ENCODE data around the gene IFNG-AS1. TPM values are rescaled to one million over a fixed set of nuclear protein-coding genes. Genes with fewer than 3 reads are reported as not detected.

The IFNG-AS1 gene
- total RNA-seq (under 1 TPM; 0.29 to 0.42 TPM), total RNA-seq (0 reads per million in 2 donors)

DNA sequence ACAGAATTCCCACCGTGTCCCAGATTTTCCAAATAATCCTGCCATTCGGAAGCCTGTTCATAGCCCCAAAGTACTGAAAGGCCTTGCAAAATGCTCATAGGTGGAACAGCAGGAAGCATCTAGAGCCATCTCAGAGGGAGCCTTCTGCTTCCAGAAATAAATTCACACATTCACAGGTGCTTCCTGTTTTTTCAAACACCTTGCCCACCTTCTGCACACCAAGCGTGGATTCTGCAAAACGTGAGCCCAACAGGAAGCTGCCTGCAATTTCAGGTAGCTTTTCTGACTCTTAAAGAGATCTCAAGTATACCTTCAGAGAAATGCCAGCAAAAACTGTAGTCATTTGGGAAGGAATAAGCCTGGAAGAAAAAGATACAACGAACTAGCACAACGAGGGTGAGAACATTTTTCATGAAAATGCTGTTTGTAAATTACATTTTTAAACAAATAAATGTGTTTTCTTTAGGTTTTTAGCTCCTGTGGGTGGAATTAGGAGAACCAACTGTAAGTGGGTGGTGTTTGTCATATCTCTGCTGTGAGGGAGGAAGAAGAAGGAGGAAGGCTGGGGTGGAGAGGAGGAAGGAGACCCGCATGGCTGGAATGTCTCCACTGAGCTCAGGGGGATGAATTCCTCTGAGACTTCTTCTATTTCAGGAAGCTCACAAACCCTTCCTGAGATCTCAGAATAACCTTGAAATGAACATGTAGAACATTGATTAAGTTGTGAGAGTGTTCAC, at the start of gene IFNG-AS1:
Gene IFNG-AS1, plus strand, starts transcription at position 264 of the 737 bp plus-strand sequence.
- peak within 1 kb of the TSS; percentile 47 for H3K4me3 Mint-ChIP-seq
- H3K27ac Mint-ChIP-seq, result peak within 1 kb of the TSS; percentile 51
- ATAC-seq (peak; percentile 48), DNase-seq (no peak)
- peaks cover 13% of the 10 kb centered on the region for H3K27me3 Mint-ChIP-seq
- no peaks in the 10 kb centered on the region for H3K36me3 Mint-ChIP-seq (ENCODE audit: low read depth)
- peaks cover 13% of the 10 kb centered on the region for H3K4me1 Mint-ChIP-seq
- H3K9me3 ChIP-seq (ENCODE audit: control insufficient read depth, low read length, poor library complexity, severe bottlenecking), result no peaks in the 10 kb centered on the region

DNA sequence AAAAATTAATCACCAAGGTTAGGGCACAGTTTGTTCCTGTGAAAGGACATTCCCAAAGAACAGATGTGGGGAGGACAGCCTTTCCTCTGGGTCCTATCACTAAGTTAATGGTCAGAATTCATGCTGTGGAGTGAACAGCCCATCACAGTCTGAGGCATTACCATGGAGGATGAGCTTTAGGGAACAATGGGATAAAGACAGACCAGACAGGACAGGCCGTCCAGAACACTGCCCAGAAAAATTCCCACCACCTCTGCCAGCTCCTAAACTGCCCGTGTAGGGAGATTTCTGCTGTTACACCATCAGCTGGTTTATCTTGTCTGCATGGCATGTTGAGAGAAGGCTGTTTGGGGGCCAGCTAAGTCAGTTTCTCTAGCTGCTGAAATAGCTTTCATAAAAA, 49.6 kb upstream of the IFNG-AS1 start:
- H3K9me3 ChIP-seq (ENCODE audit: control insufficient read depth, low read length, poor library complexity, severe bottlenecking), result no peaks in the 10 kb centered on the region
- no peaks in the 10 kb centered on the region for H3K36me3 Mint-ChIP-seq (ENCODE audit: low read depth)
- peaks cover 6% of the 10 kb centered on the region for H3K4me1 Mint-ChIP-seq
- DNase-seq (no peak), ATAC-seq (no peak)
- no peak overlapping the region for H3K27ac Mint-ChIP-seq
- no peak overlapping the region for H3K4me3 Mint-ChIP-seq
- H3K27me3 Mint-ChIP-seq, result peaks cover 31% of the 10 kb centered on the region

DNA sequence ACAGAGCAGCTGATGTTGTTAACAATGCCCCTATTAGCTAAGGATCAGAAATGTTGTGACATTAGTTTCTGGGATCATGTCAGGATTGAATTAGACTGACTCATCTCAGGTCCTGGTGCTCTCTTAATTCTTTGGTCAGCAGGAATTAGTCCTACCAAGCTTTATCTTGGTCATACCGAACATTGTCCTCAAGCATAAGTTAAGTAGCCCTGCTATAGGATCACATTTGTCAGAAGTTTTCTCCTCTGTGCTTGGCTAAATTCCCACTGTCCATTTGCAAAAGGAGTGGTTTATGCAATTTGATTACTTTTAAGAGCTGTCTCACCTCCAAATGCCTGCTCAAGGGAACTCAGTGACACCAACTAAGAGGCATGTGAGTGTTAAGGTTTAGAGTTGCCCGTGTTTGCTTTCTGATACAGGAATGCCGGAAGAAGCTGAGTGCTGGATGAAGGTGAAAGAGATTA, 48.4 kb upstream of the IFNG-AS1 start:
- no peak overlapping the region for H3K4me3 Mint-ChIP-seq
- no peaks in the 10 kb centered on the region for H3K9me3 ChIP-seq (ENCODE audit: control insufficient read depth, low read length, poor library complexity, severe bottlenecking)
- peaks cover 6% of the 10 kb centered on the region for H3K4me1 Mint-ChIP-seq
- no peak overlapping the region for H3K27ac Mint-ChIP-seq
- H3K27me3 Mint-ChIP-seq, result peaks cover 36% of the 10 kb centered on the region
- no peak for ATAC-seq
- no peak for DNase-seq
- H3K36me3 Mint-ChIP-seq (ENCODE audit: low read depth), result no peaks in the 10 kb centered on the region

DNA sequence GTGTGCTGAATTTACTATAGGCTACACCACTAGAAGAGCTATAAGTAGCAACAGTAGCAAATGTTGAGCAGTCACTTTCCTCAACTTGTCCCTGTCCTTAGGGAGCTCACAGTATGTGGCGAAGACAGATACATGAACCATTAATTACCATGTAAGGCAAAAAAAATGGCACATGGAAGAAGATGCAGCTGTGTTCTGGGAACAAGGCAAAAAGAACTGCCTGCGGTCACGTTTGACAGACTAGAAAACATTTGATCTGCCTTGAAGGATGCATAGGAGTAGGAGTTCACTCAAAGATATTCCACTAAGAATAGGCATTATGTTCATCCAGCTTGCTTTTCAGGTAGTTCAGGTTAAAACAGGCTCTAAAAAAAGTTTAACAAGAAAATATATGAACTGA, 46.5 kb upstream of the IFNG-AS1 start:
- Mint-ChIP-seq H3K4me3 (no peak overlapping the region), H3K27me3 (peaks cover 41% of the 10 kb centered on the region), H3K27ac (no peak overlapping the region), H3K4me1 (peaks cover 6% of the 10 kb centered on the region), H3K36me3 (ENCODE audit: low read depth) (no peaks in the 10 kb centered on the region)
- DNase-seq (no peak), ATAC-seq (no peak)
- no peaks in the 10 kb centered on the region for H3K9me3 ChIP-seq (ENCODE audit: control insufficient read depth, low read length, poor library complexity, severe bottlenecking)

DNA sequence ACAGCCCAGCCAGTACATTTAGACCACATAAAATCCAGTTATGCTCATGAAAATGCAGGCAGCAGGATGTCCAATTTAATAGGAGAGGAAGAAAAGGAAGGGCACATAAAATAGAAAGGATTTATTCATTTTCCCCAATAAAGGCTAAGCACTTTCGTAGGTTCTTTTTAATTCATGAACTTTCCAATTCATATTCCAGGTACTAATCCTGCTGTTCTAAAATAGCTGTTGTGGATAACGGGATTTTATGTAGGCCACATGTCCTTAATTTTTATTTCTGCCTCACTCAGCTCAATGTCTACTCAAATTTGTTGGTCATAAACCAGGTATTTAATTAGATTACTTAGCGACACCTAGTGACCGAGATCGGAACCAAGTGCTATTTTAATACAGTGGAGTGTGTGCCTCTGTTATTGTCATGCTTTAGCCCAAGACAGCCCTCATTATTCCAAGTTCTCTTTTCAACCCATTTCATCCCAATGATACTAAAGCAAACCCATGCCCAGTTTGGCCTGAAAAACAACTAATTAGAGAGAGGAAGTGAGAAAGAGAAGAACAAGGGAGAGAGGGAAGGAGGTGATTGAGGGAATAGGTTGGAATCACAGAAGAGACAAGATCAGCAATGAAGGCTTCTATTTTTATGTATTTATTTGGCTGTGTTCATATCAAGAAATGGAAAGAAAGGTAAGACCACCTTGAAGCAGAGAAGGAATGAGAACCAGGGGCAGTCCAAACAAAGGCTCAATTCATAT, 45.9 kb upstream of the IFNG-AS1 start:
- no peaks in the 10 kb centered on the region for H3K9me3 ChIP-seq (ENCODE audit: control insufficient read depth, low read length, poor library complexity, severe bottlenecking)
- Mint-ChIP-seq H3K4me1 (peaks cover 5% of the 10 kb centered on the region), H3K36me3 (ENCODE audit: low read depth) (no peaks in the 10 kb centered on the region), H3K27me3 (peaks cover 38% of the 10 kb centered on the region), H3K4me3 (no peak overlapping the region), H3K27ac (no peak overlapping the region)
- ATAC-seq (peak; percentile 74), DNase-seq (peak in 2 of 3 donors; percentile 13 to 52)

DNA sequence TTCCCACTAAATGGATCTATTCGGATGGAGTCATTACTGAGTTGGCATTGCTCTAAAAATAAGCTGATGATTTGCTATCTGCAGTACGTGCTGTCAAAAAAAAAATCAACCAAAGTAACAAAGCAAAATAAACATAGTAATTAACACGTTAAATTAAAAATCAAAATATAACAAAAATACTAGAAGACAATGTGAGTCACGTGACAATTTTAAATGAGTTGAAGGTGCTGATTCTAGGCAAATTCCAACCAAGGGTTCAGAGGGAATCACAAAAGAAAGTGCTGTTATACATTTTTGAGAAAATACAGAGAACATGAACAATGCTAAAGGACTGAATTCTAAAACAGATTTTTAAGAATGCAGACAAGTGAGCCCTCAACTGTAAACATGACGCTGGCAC, 45.2 kb upstream of the IFNG-AS1 start:
- H3K4me1 Mint-ChIP-seq, result peaks cover 4% of the 10 kb centered on the region
- no peaks in the 10 kb centered on the region for H3K36me3 Mint-ChIP-seq (ENCODE audit: low read depth)
- no peak overlapping the region for H3K27ac Mint-ChIP-seq
- H3K4me3 Mint-ChIP-seq, result no peak overlapping the region
- H3K27me3 Mint-ChIP-seq, result peaks cover 30% of the 10 kb centered on the region
- H3K9me3 ChIP-seq (ENCODE audit: control insufficient read depth, low read length, poor library complexity, severe bottlenecking), result no peaks in the 10 kb centered on the region
- ATAC-seq (no peak), DNase-seq (no peak)

DNA sequence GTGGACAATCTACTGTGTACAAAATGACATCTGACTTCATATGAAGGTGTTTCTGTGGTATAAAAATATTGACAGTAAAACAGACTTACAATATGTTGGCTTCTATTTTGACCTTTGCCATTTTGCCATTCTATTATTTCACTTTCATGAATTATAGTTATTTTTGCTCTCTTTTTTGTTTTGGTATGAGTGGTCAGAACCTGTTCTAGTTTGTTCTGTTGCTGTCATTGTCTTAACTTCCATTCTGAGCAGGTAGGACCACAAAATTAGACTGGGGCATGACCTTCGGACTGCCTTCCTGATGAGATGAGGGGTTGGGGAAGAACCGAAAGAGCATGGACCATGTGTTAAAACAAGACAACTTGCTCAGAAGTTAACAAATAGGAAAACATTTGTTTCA, 36.5 kb upstream of the IFNG-AS1 start:
- no peak overlapping the region for H3K4me3 Mint-ChIP-seq

DNA sequence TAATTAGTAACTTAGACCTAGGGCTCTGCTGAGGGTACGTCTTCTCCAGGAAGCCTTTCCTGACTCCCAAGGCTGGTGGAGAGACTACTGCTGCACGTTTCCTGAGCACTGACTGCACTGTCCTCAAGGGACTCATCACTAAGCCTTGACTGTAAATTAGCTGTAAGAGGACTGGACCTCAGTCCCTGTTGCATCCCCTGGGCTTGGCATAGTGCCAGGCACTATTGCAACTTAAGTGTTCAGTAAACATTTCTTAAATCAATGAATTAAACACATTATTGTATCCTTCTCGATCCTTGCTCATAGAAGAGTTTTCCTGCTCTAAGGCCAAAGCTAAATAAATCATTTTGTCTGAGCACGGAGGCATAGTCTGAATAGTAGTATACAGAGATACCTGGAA, 31.9 kb upstream of the IFNG-AS1 start:
- no peaks in the 10 kb centered on the region for H3K36me3 Mint-ChIP-seq (ENCODE audit: low read depth)
- ATAC-seq (no peak), DNase-seq (no peak)
- peaks cover 11% of the 10 kb centered on the region for H3K27me3 Mint-ChIP-seq
- no peak overlapping the region for H3K4me3 Mint-ChIP-seq
- H3K4me1 Mint-ChIP-seq, result no peaks in the 10 kb centered on the region
- no peaks in the 10 kb centered on the region for H3K9me3 ChIP-seq (ENCODE audit: control insufficient read depth, low read length, poor library complexity, severe bottlenecking)
- H3K27ac Mint-ChIP-seq, result no peak overlapping the region

More for the DNA sequence above, 36.5 kb upstream of the IFNG-AS1 start:
- peaks cover 12% of the 10 kb centered on the region for H3K27me3 Mint-ChIP-seq
- no peaks in the 10 kb centered on the region for H3K4me1 Mint-ChIP-seq
- no peak overlapping the region for H3K27ac Mint-ChIP-seq
- no peaks in the 10 kb centered on the region for H3K9me3 ChIP-seq (ENCODE audit: control insufficient read depth, low read length, poor library complexity, severe bottlenecking)
- H3K36me3 Mint-ChIP-seq (ENCODE audit: low read depth), result no peaks in the 10 kb centered on the region
- no peak for ATAC-seq
- no peak for DNase-seq

DNA sequence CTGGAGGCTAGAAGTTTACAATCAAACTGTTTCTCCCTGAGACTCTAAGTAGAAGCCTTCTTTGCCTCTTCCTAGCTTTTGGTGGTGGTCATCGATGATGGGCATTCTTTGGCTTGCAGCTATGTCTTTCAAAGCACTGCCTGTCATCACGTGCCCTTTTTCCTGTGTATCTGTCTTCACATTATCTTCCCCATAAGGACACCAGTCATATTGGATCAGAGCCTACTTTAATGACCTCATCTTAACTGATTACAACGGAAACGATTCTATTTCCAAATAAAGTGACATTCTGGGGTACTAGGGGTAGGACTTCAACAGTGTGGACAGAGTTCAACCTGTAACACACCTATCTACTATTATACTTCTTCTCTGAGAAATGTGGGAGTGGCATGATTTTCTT, 31.1 kb upstream of the IFNG-AS1 start:
- no peak overlapping the region for H3K27ac Mint-ChIP-seq
- peaks cover 5% of the 10 kb centered on the region for H3K27me3 Mint-ChIP-seq
- ATAC-seq (no peak), DNase-seq (no peak)
- H3K36me3 Mint-ChIP-seq (ENCODE audit: low read depth), result no peaks in the 10 kb centered on the region
- no peaks in the 10 kb centered on the region for H3K4me1 Mint-ChIP-seq
- H3K9me3 ChIP-seq (ENCODE audit: control insufficient read depth, low read length, poor library complexity, severe bottlenecking), result no peaks in the 10 kb centered on the region
- no peak overlapping the region for H3K4me3 Mint-ChIP-seq

DNA sequence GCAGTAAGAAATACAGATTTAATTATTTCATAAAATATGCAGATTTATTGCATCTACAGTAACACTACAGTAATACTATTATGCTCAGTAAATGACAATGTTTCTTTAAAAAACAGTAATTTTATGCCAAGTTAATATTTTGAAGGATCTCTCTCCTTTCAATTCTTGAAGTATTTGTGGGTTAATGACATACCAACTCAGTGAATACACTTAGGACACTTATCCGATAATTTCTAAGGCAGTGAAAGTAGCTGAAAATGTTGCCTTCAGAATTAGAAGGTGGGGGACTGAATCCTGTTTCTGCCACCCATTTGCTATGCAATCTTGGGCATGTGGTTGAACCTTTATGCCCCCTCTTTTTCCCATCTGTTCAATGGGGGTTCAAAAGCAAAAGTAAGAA, 24.8 kb upstream of the IFNG-AS1 start:
- Mint-ChIP-seq H3K36me3 (ENCODE audit: low read depth) (no peaks in the 10 kb centered on the region), H3K27me3 (peaks cover 11% of the 10 kb centered on the region), H3K4me1 (peaks cover 2% of the 10 kb centered on the region), H3K4me3 (no peak overlapping the region), H3K27ac (no peak overlapping the region)
- no peaks in the 10 kb centered on the region for H3K9me3 ChIP-seq (ENCODE audit: control insufficient read depth, low read length, poor library complexity, severe bottlenecking)
- no peak for DNase-seq
- ATAC-seq, result no peak

DNA sequence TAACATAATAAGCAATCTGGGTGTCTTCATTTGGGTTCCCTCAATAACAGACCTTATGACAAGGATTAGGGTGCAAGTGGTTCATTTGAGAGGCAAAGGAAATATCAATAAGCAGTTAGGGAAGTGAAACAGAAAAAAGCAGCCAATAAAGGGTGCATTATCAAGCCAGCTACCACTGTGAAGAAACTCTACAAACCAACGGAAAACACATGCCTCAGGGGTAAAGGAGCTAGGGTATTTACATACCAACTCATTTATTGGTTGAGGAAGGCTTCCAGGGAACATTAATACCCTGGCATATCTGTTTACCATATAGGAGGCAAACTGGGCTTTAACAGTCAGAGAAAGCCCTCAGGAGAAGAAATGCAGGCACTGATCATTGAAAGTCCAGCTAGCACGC, 22.7 kb upstream of the IFNG-AS1 start:
- H3K9me3 ChIP-seq (ENCODE audit: control insufficient read depth, low read length, poor library complexity, severe bottlenecking), result no peaks in the 10 kb centered on the region
- DNase-seq (no peak), ATAC-seq (no peak)
- Mint-ChIP-seq H3K27me3 (peaks cover 11% of the 10 kb centered on the region), H3K4me3 (no peak overlapping the region), H3K27ac (no peak overlapping the region), H3K4me1 (peaks cover 2% of the 10 kb centered on the region), H3K36me3 (ENCODE audit: low read depth) (no peaks in the 10 kb centered on the region)

DNA sequence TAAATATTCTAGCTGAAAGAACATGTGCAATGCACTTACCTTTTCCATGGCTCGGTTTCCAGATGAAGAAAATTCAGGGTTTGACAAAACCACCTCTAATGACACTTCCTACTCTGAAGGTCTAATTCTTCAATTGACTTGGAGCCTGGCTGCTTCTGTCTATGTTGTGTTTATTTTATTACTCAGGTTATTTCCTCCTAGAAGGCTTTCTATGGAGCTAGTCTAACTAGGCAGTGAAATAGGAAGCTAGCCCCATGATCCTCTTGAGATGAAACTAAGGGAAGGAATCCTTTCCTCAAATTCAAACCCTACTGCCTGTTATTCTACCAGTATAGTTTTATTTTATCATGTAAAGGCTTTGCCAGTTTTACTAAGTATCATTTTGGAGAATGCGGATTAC, 20.9 kb upstream of the IFNG-AS1 start:
- H3K4me1 Mint-ChIP-seq, result peaks cover 2% of the 10 kb centered on the region

DNA sequence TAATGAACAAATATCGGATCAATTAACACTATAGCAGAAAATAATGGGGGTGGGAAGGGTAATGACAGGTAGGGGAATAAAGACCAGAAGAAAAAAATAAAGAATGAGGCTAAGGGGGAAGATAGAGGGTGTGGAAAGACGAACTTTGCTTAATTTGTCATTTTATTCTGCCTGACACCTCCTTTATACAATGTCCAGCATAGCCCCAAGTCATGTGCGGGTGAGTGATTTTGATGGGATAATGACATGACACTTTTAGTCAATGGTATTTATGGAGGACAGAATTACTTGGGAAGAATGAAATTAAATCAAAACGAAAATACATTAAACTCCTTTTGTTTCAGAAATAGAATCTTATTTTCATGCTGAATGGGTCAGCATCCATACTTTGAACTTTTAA, 20.5 kb upstream of the IFNG-AS1 start:
- Mint-ChIP-seq H3K27me3 (peaks cover 11% of the 10 kb centered on the region), H3K4me1 (peaks cover 2% of the 10 kb centered on the region), H3K27ac (no peak overlapping the region), H3K4me3 (no peak overlapping the region), H3K36me3 (ENCODE audit: low read depth) (no peaks in the 10 kb centered on the region)
- ATAC-seq (no peak), DNase-seq (no peak)
- H3K9me3 ChIP-seq (ENCODE audit: control insufficient read depth, low read length, poor library complexity, severe bottlenecking), result no peaks in the 10 kb centered on the region

More for the DNA sequence above, 20.9 kb upstream of the IFNG-AS1 start:
- no peaks in the 10 kb centered on the region for H3K9me3 ChIP-seq (ENCODE audit: control insufficient read depth, low read length, poor library complexity, severe bottlenecking)
- H3K27me3 Mint-ChIP-seq, result peaks cover 11% of the 10 kb centered on the region
- H3K27ac Mint-ChIP-seq, result no peak overlapping the region
- H3K36me3 Mint-ChIP-seq (ENCODE audit: low read depth), result no peaks in the 10 kb centered on the region
- no peak for ATAC-seq
- H3K4me3 Mint-ChIP-seq, result no peak overlapping the region
- DNase-seq, result no peak

All from T-helper 17 cell (primary cell).